Left lobe of liver (tissue), 2 donors: ENCODE data around the gene ZHX3. TPM values are rescaled to one million over a fixed set of nuclear protein-coding genes. Genes with fewer than 3 reads are reported as not detected.

Experiments
- ATAC-seq: fragments of 200-7000 bp; cut with Tn5 transposase; one replicate; pipeline ENCODE4 v1.9.1; 2020; ENCODE audit warnings: mild to moderate bottlenecking, moderate library complexity
- DNase-seq: peaks from one replicate; pipeline ENCODE4 v3.0.0-alpha.2; 2020; ENCODE audit warnings: low spot score
- total RNA-seq: library from RNA; stranded (reverse); gene quantifications from one replicate; pipeline ENCODE4 v1.2.1, GENCODE V29; 2021
- donor health status: DM: no; HTN: no; CAD: no; lungs with moderate emphysema.
- donor health status: DM: no; HTN: yes; CAD: no.

ZHX3 gene
- total RNA-seq, 1 donor from 2014 or later = 51.4 TPM

DNA sequence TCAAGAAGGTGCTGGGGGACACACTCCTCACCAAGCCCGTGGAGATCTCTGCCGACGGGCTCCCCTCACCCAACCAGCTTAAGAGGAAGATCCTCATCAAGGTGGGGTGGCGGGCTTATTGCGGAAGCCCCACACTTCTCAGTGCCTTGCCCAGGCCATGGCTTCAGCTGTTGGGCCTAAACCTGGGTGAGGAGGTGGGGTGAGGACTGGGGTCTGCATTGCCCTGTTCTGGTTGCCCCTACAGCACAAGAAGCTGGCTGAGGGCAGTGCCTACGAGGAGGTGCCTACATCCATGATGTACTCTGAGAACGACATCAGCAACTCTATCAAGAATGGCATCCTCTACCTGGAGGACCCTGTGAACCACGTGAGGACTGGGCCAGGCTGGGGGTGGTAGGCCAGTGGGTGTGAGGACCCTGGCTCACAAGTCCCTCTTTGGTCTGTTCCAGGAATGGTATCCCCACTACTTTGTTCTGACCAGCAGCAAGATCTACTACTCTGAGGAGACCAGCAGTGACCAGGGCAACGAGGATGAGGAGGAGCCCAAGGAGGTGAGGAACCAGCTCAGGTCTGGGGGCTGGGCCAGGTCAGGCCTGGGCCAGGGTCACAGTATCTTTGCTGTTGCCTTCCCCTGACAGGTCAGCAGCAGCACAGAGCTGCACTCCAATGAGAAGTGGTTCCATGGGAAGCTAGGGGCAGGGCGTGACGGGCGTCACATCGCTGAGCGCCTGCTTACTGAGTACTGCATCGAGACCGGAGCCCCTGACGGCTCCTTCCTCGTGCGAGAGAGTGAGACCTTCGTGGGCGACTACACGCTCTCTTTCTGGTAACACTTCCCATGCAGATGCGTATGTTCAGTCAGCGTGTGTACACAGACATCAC lies 152.3 kb downstream of the ZHX3 start:
- ATAC-seq (no peak), DNase-seq (no peak)

GRCh38 chr20:41163821-41164220 lies 153.7 kb downstream of the ZHX3 start:
- no peak for ATAC-seq
- DNase-seq = no peak

DNA sequence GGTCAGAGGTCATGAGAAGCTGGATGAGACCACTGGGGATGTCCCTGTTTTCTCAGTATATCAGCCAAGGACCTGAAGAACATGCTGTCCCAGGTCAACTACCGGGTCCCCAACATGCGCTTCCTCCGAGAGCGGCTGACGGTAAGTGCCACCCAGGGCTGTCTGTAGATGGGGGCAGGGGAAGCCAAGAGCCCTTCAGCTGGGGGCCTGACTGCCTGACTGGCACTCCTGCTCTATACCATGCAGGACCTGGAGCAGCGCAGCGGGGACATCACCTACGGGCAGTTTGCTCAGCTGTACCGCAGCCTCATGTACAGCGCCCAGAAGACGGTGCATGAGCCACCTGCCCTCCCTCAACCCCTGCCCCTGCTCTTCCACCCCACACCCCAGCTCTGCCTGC lies 155.1 kb downstream of the ZHX3 start:
- no peak for DNase-seq
- no peak for ATAC-seq

- DNase-seq (no peak), ATAC-seq (peak; percentile 15)
Observed at GRCh38 chr20:41161886-41162285, 155.6 kb downstream of the ZHX3 start.

GRCh38 chr20:41160686-41161085 lies 156.8 kb downstream of the ZHX3 start:
- ATAC-seq = no peak
- DNase-seq = no peak

- no peak for DNase-seq
- no peak for ATAC-seq
Observed at GRCh38 chr20:41159547-41159946, 158.0 kb downstream of the ZHX3 start.

GRCh38 chr20:41158082-41158625 lies 159.4 kb downstream of the ZHX3 start:
- ATAC-seq (no peak), DNase-seq (no peak)

GRCh38 chr20:41155261-41155660 lies 162.3 kb downstream of the ZHX3 start:
- DNase-seq (no peak), ATAC-seq (no peak)

GRCh38 chr20:41154436-41155176 lies 162.9 kb downstream of the ZHX3 start:
- DNase-seq = no peak
- peak; percentile 21 for ATAC-seq

GRCh38 chr20:41152108-41152757 lies 165.3 kb downstream of the ZHX3 start:
- no peak for DNase-seq
- ATAC-seq = no peak

DNA sequence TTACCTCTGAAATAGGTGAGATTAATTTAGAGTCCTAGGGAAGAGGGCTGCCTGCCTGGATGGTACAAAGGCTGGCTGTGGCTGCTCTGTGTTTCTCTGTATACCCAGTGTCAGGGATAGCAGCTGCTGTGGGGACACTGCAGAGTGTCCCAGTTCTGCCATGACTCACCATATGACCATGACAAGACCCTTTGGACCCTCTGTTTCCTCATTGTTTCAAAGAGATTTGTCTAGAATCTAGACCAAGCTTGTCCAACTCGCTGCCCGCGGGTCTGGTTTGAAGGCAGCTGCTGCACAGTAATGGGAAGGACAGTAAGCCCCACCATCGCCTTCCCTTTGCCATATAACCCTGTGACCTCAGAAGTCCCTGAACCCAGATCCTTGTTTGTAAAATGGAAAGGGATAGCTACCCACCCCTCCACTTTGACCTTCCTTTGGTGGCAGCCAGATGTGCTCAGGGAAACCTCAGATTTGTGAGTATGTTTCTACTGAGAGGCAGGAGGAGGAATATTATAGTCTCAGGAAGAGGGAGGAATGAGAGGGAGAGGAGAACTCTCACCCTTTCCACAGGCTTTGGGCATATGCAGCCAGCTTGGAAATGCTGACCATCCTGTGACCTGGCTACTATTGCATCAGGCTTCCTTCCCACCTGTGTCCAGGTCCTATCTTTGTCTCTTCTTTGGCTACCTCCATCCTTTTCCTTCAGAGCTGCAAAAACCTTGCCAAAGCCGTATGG lies 166.2 kb downstream of the ZHX3 start:
- ATAC-seq (no peak), DNase-seq (no peak)

GRCh38 chr20:41150664-41151063 lies 166.9 kb downstream of the ZHX3 start:
- no peak for ATAC-seq
- DNase-seq = no peak

GRCh38 chr20:41148942-41149341 lies 168.6 kb downstream of the ZHX3 start:
- ATAC-seq (no peak), DNase-seq (no peak)

DNA sequence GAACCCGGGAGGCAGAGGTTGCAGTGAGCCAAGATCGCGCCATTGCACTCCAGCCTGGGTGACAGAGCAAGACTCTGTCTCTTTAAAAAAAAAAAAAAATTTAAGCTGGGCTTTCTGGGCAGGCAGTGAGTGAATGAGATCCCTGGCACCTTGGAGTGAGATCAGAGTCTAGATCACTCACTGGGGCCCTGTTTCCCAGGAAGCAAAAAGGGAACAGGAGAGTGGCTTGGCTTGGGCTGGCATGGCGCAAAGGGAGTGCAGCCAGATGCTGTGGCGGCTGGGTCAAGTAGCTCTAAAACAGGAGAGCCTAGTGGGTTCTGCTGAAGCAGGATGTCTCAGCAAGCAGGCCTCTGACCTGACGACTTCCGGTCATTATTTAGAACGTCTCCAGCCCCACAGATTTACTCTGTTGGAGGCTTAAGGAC lies 169.8 kb downstream of the ZHX3 start:
- peak; percentile 64 for ATAC-seq
- no peak for DNase-seq

GRCh38 chr20:41145821-41146620 lies 171.5 kb downstream of the ZHX3 start:
- peak; percentile 31 for ATAC-seq
- DNase-seq = no peak

DNA sequence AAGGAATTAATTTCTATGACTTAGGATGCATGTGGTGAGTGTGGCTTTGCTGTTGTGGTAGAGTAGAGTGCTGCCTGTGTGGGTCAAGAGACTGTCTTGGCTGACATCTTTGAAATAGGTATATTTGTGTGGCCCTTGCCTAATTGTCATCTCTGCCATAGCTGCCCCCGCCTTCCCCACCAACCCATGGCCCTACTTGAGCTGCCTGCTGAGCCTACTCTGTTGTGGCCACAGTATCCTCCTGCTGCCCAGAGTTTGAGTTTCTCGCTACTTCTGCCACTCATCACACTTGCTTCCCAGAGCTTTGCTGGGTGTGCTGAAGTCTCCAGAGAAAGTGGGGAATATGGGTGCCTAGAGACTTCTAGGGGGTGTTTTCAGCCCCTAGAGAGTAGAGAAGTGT lies 172.2 kb downstream of the ZHX3 start:
- ATAC-seq (no peak), DNase-seq (no peak)

- ATAC-seq (no peak), DNase-seq (no peak)
Observed at GRCh38 chr20:41143354-41143753, 174.2 kb downstream of the ZHX3 start.

- no peak for ATAC-seq
- no peak for DNase-seq
Observed at GRCh38 chr20:41142919-41143318, 174.6 kb downstream of the ZHX3 start.

GRCh38 chr20:41142245-41142644 lies 175.3 kb downstream of the ZHX3 start:
- ATAC-seq = no peak
- DNase-seq = no peak
